Transverse colon (tissue), 4 donors: ENCODE data around the gene GZMH. TPM values are rescaled to one million over a fixed set of nuclear protein-coding genes. Genes with fewer than 3 reads are reported as not detected.

Source experiments
- DNase-seq: peaks from one replicate; pipeline ENCODE4 v3.0.0-alpha.2; 2019
- H3K27ac ChIP-seq, 4 donors: fragments of 200-600 bp; sonication (generic); 2 replicates each; pipeline ENCODE4 v1.5.1; 2016 to 2018; ENCODE audit warnings: inconsistent platforms in 4 of 4
- H3K27me3 ChIP-seq: fragments of 200-600 bp; sonication (generic); 2 replicates; pipeline ENCODE4 v1.5.1; 2017; ENCODE audit warnings: inconsistent platforms
- H3K36me3 ChIP-seq, 4 donors: fragments of 200-600 bp; sonication (generic); 2 replicates each; pipeline ENCODE4 v1.5.1; 2017 to 2019; ENCODE audit warnings: inconsistent platforms in 4 of 4
- H3K4me1 ChIP-seq, 4 donors: fragments of 200-600 bp; sonication (generic); 2 replicates each; pipeline ENCODE4 v1.5.1; 2017 to 2020; ENCODE audit warnings: inconsistent platforms in 4 of 4
- H3K4me3 ChIP-seq, 4 donors: fragments of 200-600 bp; sonication (generic); 1 replicate in 1 of 4; 2 replicates in 3 of 4; pipeline versions ENCODE4 v1.5.1 to v1.6.1; 2017 to 2019; ENCODE audit warnings: inconsistent platforms in 4 of 4
- H3K9me3 ChIP-seq, 2 donors: fragments of 200-600 bp; sonication (generic); 2 replicates each; pipeline ENCODE4 v1.5.1; 2017 to 2019; ENCODE audit warnings: inconsistent platforms in 2 of 2
- CTCF ChIP-seq, 5 experiments: fragments of 200-600 bp in 3 of 5; fragments of 450-650 bp in 2 of 5; sonication (generic) in 3 of 5; IDR thresholded peaks; 1 replicate in 2 of 5; 2 replicates in 3 of 5; pipeline ENCODE4 v1.5.1; 2016 to 2017; ENCODE audit warnings: antibody characterized with exemption in 5 of 5, inconsistent platforms in 3 of 5, mild to moderate bottlenecking in 2 of 5, moderate library complexity in 1 of 5
- EP300 ChIP-seq: sonication (generic); formaldehyde crosslinking; IDR thresholded peaks from one replicate; pipeline ENCODE4 v1.6.1; 2017; ENCODE audit warnings: antibody characterized with exemption, low read depth
- POLR2A ChIP-seq: fragments of 450-650 bp; IDR thresholded peaks from one replicate; pipeline ENCODE4 v1.6.1; 2016; ENCODE audit warnings: antibody characterized with exemption, mild to moderate bottlenecking, moderate library complexity
- POLR2AphosphoS5 ChIP-seq, 3 donors: sonication (generic); formaldehyde crosslinking; IDR thresholded peaks; one replicate each; pipeline ENCODE4 v1.6.1; 2016; ENCODE audit warnings: antibody characterized with exemption in 3 of 3
- WGBS, 2 donors: methylation state at CpG; one replicate each; pipeline ENCODE4 v1.1.5; 2018; ENCODE audit warnings: low coverage in 1 of 2; 5-methylcytosine and 5-hydroxymethylcytosine counted together
- in situ Hi-C, 4 donors: fragments of 200-750 bp; cut with MboI; loops; one replicate each; pipeline versions ENCODE4 v1.15.0 to v1.15.1; 2017; ENCODE audit warnings: low sequenced_read_pairs in 3 of 4, low pct_ligation_motif_present in 1 of 4, low pct_unique_long_range_greater_than_20kb in 1 of 4
- intact Hi-C: fragments of 100-400 bp; cut with DNase I; formaldehyde crosslinking; loops from one replicate; pipeline ENCODE4 v1.15.1; 2023; ENCODE audit warnings: low total_unique reads
- total RNA-seq, 4 donors: library from RNA; depleted of rRNA; stranded (reverse); fragments of >200 nt; gene quantifications; one replicate each; pipeline ENCODE4 v1.1.0, GENCODE V29; 2016

The GZMH gene
- total RNA-seq, 4 donors from 2014 or later: 1.9 to 4.0 TPM; not detected in 2

GRCh38 chr14:24613241-24613640 is 3.8 kb upstream of the GZMH start:
- Histone ChIP-seq H3K9me3 (no peaks in the 10 kb centered on the region), H3K36me3 (no peaks in the 10 kb centered on the region), H3K4me3 (no peak overlapping the region), H3K27me3 (no peaks in the 10 kb centered on the region), H3K27ac (no peak overlapping the region), H3K4me1 (no peaks in the 10 kb centered on the region)
- intact Hi-C loops (no loop called here), in situ Hi-C loops (no loop called here)
- WGBS, 2 donors: 57 to 71% methylated on average over 1 of the region's 1 CpG
- no peak for DNase-seq
- no peak for TF ChIP-seq EP300
- TF ChIP-seq POLR2AphosphoS5 (IDR thresholded peaks at IDR 0.05): no peak
- TF ChIP-seq POLR2A: no peak
- TF ChIP-seq CTCF (IDR thresholded peaks at IDR 0.05): no peak

DNA sequence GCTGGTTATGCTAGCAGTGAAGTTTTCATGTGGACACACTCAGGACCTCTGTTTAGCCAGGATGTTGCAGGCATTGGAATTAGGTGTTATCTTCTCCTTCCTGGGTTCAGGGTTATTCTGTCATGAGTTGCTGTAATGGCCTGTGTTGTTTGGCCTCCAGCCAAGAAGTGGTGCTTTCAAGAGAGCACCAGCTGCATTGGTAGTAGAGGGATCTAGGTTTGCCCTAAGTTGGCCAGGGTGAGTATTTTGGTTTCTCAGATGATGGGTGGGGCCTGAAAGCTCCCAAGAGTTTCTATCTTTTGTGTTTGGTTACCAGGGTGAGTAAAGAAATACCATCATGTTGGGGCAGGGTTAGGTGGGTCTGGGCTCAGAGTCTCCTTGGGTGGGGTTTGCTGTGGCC is 2.7 kb upstream of the GZMH start:
- in situ Hi-C loops: no loop called here
- DNase-seq: no peak

DNA sequence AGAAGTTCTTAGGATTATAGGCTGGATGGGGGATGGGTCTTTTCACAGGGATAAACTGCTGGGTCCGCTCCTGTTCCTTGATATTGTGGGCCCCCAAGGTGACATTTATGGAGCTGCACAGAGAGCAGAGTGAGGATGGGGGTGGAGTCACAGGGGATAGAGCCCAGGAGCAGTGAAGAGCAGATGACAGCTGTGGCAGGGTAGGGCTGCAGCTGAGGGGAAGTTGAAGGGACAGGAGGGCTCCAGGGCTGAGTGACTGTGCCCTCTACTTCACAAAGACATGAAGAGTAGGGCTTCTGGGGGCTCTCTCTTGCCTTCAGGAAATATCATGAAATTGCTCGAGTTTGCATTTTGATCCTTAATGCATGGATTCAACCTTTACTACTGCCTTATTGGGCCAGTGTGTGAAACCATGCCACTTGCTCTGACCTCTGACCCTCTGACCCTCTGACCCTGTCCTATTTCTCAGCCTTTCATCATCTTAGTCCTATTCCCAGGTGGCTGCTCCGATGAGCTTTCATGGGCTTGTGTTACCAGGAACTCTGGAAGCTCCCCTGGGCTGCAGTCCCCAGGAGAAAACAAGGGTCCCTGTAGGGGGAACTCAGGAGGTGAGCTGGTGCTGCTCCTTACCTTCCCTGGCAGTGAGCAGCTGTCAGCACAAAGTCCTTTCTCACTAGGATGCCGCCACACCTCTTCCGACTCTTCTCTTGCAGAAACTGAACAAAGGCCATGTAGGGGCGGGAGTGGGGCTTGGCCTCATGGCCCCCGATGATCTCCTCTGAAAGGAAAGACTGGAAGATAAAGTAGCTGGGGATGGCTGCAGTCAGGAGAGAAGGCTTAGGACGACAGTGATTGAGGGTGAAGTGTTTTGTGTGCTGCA is 1.6 kb downstream of the GZMH start:
- TF ChIP-seq CTCF (IDR thresholded peaks at IDR 0.05): no peak
- TF ChIP-seq EP300: no peak
- TF ChIP-seq POLR2AphosphoS5 (IDR thresholded peaks at IDR 0.05): no peak
- TF ChIP-seq POLR2A: no peak
- Histone ChIP-seq H3K27ac (no peak overlapping the region), H3K4me1 (no peaks in the 10 kb centered on the region), H3K27me3 (no peaks in the 10 kb centered on the region), H3K9me3 (no peaks in the 10 kb centered on the region), H3K4me3 (no peak overlapping the region), H3K36me3 (no peaks in the 10 kb centered on the region)
- intact Hi-C loops: no loop called here
- in situ Hi-C loops: no loop called here
- DNase-seq: no peak
- WGBS, 2 donors: 50 to 68% methylated on average over 1 to 8 of the region's 8 CpGs

More for the DNA sequence above, 2.7 kb upstream of the GZMH start:
- no peak for TF ChIP-seq POLR2A
- no peak for TF ChIP-seq POLR2AphosphoS5 (IDR thresholded peaks at IDR 0.05)
- no peak for TF ChIP-seq EP300
- no peak for TF ChIP-seq CTCF (IDR thresholded peaks at IDR 0.05)
- Histone ChIP-seq H3K27me3 (no peaks in the 10 kb centered on the region), H3K9me3 (no peaks in the 10 kb centered on the region), H3K27ac (no peak overlapping the region), H3K4me1 (no peaks in the 10 kb centered on the region), H3K36me3 (no peaks in the 10 kb centered on the region), H3K4me3 (no peak overlapping the region)
- intact Hi-C loops: no loop called here

DNA sequence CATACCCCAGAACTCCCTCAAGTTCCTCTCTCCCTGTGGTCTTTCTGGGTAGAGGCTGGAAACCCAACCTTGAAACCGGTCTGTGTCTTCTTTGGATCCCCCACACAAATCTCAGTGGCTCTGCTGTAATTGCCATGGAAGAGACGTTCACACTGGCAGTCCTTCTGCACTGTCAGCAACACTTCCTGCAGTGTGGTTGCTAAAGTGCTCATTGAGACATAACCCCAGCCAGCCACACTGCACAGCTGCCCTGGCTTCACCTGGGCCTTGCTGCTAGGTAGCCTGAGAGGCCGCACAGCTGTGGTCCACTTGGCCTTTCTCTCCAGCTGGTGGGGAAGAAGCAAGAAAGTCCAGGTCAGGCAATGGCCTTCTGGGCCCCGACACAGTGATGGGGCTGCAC is 2.4 kb downstream of the GZMH start:
- H3K4me3 ChIP-seq: no peak overlapping the region
- in situ Hi-C loops (no loop called here), intact Hi-C loops (no loop called here)
- no peak overlapping the region for H3K27ac ChIP-seq
- H3K27me3 ChIP-seq: no peaks in the 10 kb centered on the region
- no peak for DNase-seq
- TF ChIP-seq CTCF (IDR thresholded peaks at IDR 0.05) (no peak), POLR2AphosphoS5 (IDR thresholded peaks at IDR 0.05) (no peak), POLR2A (no peak), EP300 (no peak)
- H3K36me3 ChIP-seq: no peaks in the 10 kb centered on the region
- WGBS, 2 donors: 69% methylated on average over 4 of the region's 4 CpGs; no CpG with 5 or more reads in 1 of the 2 donors
- H3K4me1 ChIP-seq: no peaks in the 10 kb centered on the region
- no peaks in the 10 kb centered on the region for H3K9me3 ChIP-seq
